Measurements from ENCODE around the gene GNAO1.

The GNAO1 gene

GRCh38 chr16:56327071-56327928, 136.0 kb downstream of the GNAO1 start:
- no peak for ATAC-seq
- Mint-ChIP-seq H3K4me3 (no peak overlapping the region), H3K9me3 (no peaks in the 10 kb centered on the region), H3K4me1 (no peaks in the 10 kb centered on the region), H3K36me3 (no peaks in the 10 kb centered on the region), H3K27me3 (no peaks in the 10 kb centered on the region), H3K27ac (no peak overlapping the region)

- no peaks in the 10 kb centered on the region for H3K9me3 Mint-ChIP-seq
- ATAC-seq = no peak
- H3K4me1 Mint-ChIP-seq = no peaks in the 10 kb centered on the region
- no peak overlapping the region for H3K4me3 Mint-ChIP-seq
- no peaks in the 10 kb centered on the region for H3K36me3 Mint-ChIP-seq
- no peak overlapping the region for H3K27ac Mint-ChIP-seq
- H3K27me3 Mint-ChIP-seq = no peaks in the 10 kb centered on the region
These were observed 136.6 kb downstream of the GNAO1 start for GRCh38 chr16:56327929-56328258.

- Mint-ChIP-seq H3K9me3 (no peaks in the 10 kb centered on the region), H3K27ac (no peak overlapping the region), H3K4me1 (no peaks in the 10 kb centered on the region), H3K27me3 (no peaks in the 10 kb centered on the region), H3K36me3 (no peaks in the 10 kb centered on the region), H3K4me3 (no peak overlapping the region)
- no peak for ATAC-seq
These were observed 137.2 kb downstream of the GNAO1 start for GRCh38 chr16:56328276-56329022.

GRCh38 chr16:56329887-56330286, 138.6 kb downstream of the GNAO1 start:
- no peak overlapping the region for H3K4me3 Mint-ChIP-seq
- H3K27me3 Mint-ChIP-seq = no peaks in the 10 kb centered on the region
- no peak overlapping the region for H3K27ac Mint-ChIP-seq
- no peaks in the 10 kb centered on the region for H3K4me1 Mint-ChIP-seq
- H3K9me3 Mint-ChIP-seq = no peaks in the 10 kb centered on the region
- no peak for ATAC-seq
- H3K36me3 Mint-ChIP-seq = no peaks in the 10 kb centered on the region

- ATAC-seq = no peak
- H3K4me3 Mint-ChIP-seq = no peak overlapping the region
- H3K27ac Mint-ChIP-seq = peak overlapping the region; percentile 41
- no peaks in the 10 kb centered on the region for H3K4me1 Mint-ChIP-seq
- no peaks in the 10 kb centered on the region for H3K9me3 Mint-ChIP-seq
- no peaks in the 10 kb centered on the region for H3K27me3 Mint-ChIP-seq
- H3K36me3 Mint-ChIP-seq = no peaks in the 10 kb centered on the region
These were observed 139.2 kb downstream of the GNAO1 start for GRCh38 chr16:56330476-56330875.

- no peak for ATAC-seq
- no peak overlapping the region for H3K4me3 Mint-ChIP-seq
- no peaks in the 10 kb centered on the region for H3K36me3 Mint-ChIP-seq
- H3K27ac Mint-ChIP-seq = no peak overlapping the region
- H3K9me3 Mint-ChIP-seq = no peaks in the 10 kb centered on the region
- H3K27me3 Mint-ChIP-seq = no peaks in the 10 kb centered on the region
- H3K4me1 Mint-ChIP-seq = no peaks in the 10 kb centered on the region
These were observed 140.1 kb downstream of the GNAO1 start for GRCh38 chr16:56331399-56331798.

GRCh38 chr16:56331915-56332314, 140.6 kb downstream of the GNAO1 start:
- ATAC-seq = no peak
- Mint-ChIP-seq H3K4me1 (no peaks in the 10 kb centered on the region), H3K36me3 (no peaks in the 10 kb centered on the region), H3K27me3 (no peaks in the 10 kb centered on the region), H3K9me3 (no peaks in the 10 kb centered on the region), H3K4me3 (no peak overlapping the region), H3K27ac (no peak overlapping the region)

GRCh38 chr16:56332464-56333079, 141.3 kb downstream of the GNAO1 start:
- Mint-ChIP-seq H3K27ac (no peak overlapping the region), H3K27me3 (no peaks in the 10 kb centered on the region), H3K4me3 (no peak overlapping the region), H3K4me1 (peaks cover 2% of the 10 kb centered on the region), H3K36me3 (no peaks in the 10 kb centered on the region), H3K9me3 (no peaks in the 10 kb centered on the region)
- no peak for ATAC-seq

GRCh38 chr16:56334761-56335160, 143.5 kb downstream of the GNAO1 start:
- no peak for ATAC-seq
- Mint-ChIP-seq H3K27ac (no peak overlapping the region), H3K9me3 (no peaks in the 10 kb centered on the region), H3K36me3 (no peaks in the 10 kb centered on the region), H3K27me3 (no peaks in the 10 kb centered on the region), H3K4me3 (no peak overlapping the region), H3K4me1 (peaks cover 7% of the 10 kb centered on the region)

- H3K27ac Mint-ChIP-seq = no peak overlapping the region
- no peak overlapping the region for H3K4me3 Mint-ChIP-seq
These were observed 144.9 kb downstream of the GNAO1 start for GRCh38 chr16:56336071-56336688.

GRCh38 chr16:56336711-56337110, 145.4 kb downstream of the GNAO1 start:
- ATAC-seq = no peak
- Mint-ChIP-seq H3K27me3 (no peaks in the 10 kb centered on the region), H3K36me3 (no peaks in the 10 kb centered on the region), H3K4me3 (no peak overlapping the region), H3K27ac (no peak overlapping the region), H3K9me3 (no peaks in the 10 kb centered on the region), H3K4me1 (peaks cover 7% of the 10 kb centered on the region)

More at GRCh38 chr16:56336071-56336688, 144.9 kb downstream of the GNAO1 start:
- Mint-ChIP-seq H3K4me1 (peaks cover 7% of the 10 kb centered on the region), H3K9me3 (no peaks in the 10 kb centered on the region), H3K36me3 (no peaks in the 10 kb centered on the region), H3K27me3 (no peaks in the 10 kb centered on the region)
- no peak for ATAC-seq

- H3K36me3 Mint-ChIP-seq = no peaks in the 10 kb centered on the region
- H3K4me1 Mint-ChIP-seq = peaks cover 7% of the 10 kb centered on the region
- H3K27ac Mint-ChIP-seq = no peak overlapping the region
- no peaks in the 10 kb centered on the region for H3K9me3 Mint-ChIP-seq
- H3K27me3 Mint-ChIP-seq = no peaks in the 10 kb centered on the region
- no peak for ATAC-seq
- no peak overlapping the region for H3K4me3 Mint-ChIP-seq
These were observed 146.0 kb downstream of the GNAO1 start for GRCh38 chr16:56337131-56337857.

- H3K27me3 Mint-ChIP-seq = no peaks in the 10 kb centered on the region
- H3K36me3 Mint-ChIP-seq = no peaks in the 10 kb centered on the region
- H3K9me3 Mint-ChIP-seq = no peaks in the 10 kb centered on the region
These were observed 146.6 kb downstream of the GNAO1 start for GRCh38 chr16:56337858-56338325.

GRCh38 chr16:56338566-56339318, 147.5 kb downstream of the GNAO1 start:
- Mint-ChIP-seq H3K9me3 (no peaks in the 10 kb centered on the region), H3K36me3 (no peaks in the 10 kb centered on the region), H3K4me1 (peaks cover 7% of the 10 kb centered on the region), H3K27me3 (no peaks in the 10 kb centered on the region), H3K27ac (no peak overlapping the region), H3K4me3 (no peak overlapping the region)
- no peak for ATAC-seq

More at GRCh38 chr16:56337858-56338325, 146.6 kb downstream of the GNAO1 start:
- Mint-ChIP-seq H3K4me3 (no peak overlapping the region), H3K4me1 (peaks cover 7% of the 10 kb centered on the region), H3K27ac (no peak overlapping the region)
- no peak for ATAC-seq

Measured in stimulated activated memory B cell treated with anti-CD40 and anti-IgM and Interleukin-4, amounts not matched to agents 10 μg/mL and 1 μg/mL and 100 μg/mL, for 72 hours (primary cell).